ENCODE results near the gene INVS.

DNA sequence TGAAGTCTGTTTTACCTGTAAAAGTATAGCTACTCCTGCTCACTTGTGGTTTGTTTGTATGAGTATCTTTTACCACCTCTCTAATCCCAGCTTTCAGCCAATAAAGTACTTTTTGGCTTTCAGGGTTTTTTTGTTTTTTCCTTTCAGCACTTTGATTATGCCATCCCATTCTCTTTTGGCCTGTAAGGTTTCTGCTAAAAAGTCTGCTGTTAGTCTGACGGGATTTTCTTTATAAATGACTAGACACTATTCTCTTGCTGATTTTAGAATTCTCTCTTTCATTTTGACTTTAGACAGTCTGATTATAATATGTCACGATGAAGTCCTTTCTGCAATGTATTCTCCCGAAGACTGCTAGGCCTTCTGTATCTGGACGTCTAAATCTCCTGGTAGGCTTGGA, 216.5 kb downstream of the INVS start:
- TF ChIP-seq POLR2AphosphoS5 (IDR thresholded peaks at IDR 0.05; ENCODE audit: low read depth), result no peak
- no peak for TF ChIP-seq EZH2 (IDR thresholded peaks at IDR 0.05; ENCODE audit: low read depth, unreplicated experiment)
- no peak for TF ChIP-seq CTCF (conservative IDR thresholded peaks at IDR 0.05; ENCODE audit: low read depth in 2 of 2)
- no peak for TF ChIP-seq ETS1 (IDR thresholded peaks at IDR 0.05)
- TF ChIP-seq REST (IDR thresholded peaks at IDR 0.05; ENCODE audit: unreplicated experiment), result no peak

All from GM23338 (cell line).